CD4-positive, alpha-beta T cell (primary cell): Measurements from ENCODE around the gene LPCAT1. TPM values are rescaled to one million over a fixed set of nuclear protein-coding genes. Genes with fewer than 3 reads are reported as not detected.

Source experiments
- ATAC-seq: fragments of 200-7000 bp; cut with Tn5 transposase; one replicate; pipeline ENCODE4 v1.10.0; 2022; ENCODE audit warnings: mild to moderate bottlenecking; ENCODE audit not compliant: poor library complexity
- CTCF ChIA-PET: fragments of 350-600 bp; sonication (Branson Sonifier 250); formaldehyde crosslinking; loops from one replicate; lab custom pipeline; 2021; ENCODE audit warnings: antibody characterized with exemption, inconsistent platforms; lab: Charles Lee
- POLR2A ChIA-PET: fragments of 350-600 bp; sonication (Branson Sonifier 250); formaldehyde crosslinking; loops from one replicate; lab custom pipeline; 2021; ENCODE audit warnings: antibody characterized with exemption, inconsistent platforms; lab: Charles Lee
- DNase-seq, 14 experiments: peaks; one replicate each; pipeline ENCODE4 v3.0.0-alpha.2; 2013 to 2020; ENCODE audit warnings: mixed read lengths in 2 of 14
- H3K27ac ChIP-seq, 2 donors: one replicate each; pipeline versions ENCODE4 v1.5.1 to v1.7.0; 2013; ENCODE audit warnings: low read length in 2 of 2, low read depth in 1 of 2, mild to moderate bottlenecking in 1 of 2
- H3K27me3 ChIP-seq, 2 experiments: 1 replicate in 1 of 2; 2 replicates in 1 of 2; pipeline versions ENCODE4 v1.6.1 to v1.7.0; 2013; ENCODE audit warnings: low read length in 2 of 2, control low read depth in 1 of 2, mild to moderate bottlenecking in 1 of 2, moderate library complexity in 1 of 2; ENCODE audit not compliant: insufficient read depth in 2 of 2, control insufficient read depth in 1 of 2
- H3K36me3 ChIP-seq: one replicate; pipeline ENCODE4 v1.6.1; 2013; ENCODE audit warnings: low read length, control low read depth; ENCODE audit not compliant: insufficient read depth
- H3K4me1 ChIP-seq: one replicate; pipeline ENCODE4 v1.6.1; 2013; ENCODE audit warnings: low read length, control low read depth; ENCODE audit not compliant: insufficient read depth
- H3K4me3 ChIP-seq: one replicate; pipeline ENCODE4 v1.5.1; 2013; ENCODE audit warnings: mild to moderate bottlenecking, low read length, moderate library complexity
- H3K9me3 ChIP-seq, 2 experiments: 1 replicate in 1 of 2; 2 replicates in 1 of 2; pipeline versions ENCODE4 v1.6.1 to v1.7.0; 2013; ENCODE audit warnings: low read length in 2 of 2, mild to moderate bottlenecking in 2 of 2, control low read depth in 1 of 2, moderate library complexity in 1 of 2; ENCODE audit not compliant: control insufficient read depth in 1 of 2, insufficient read depth in 1 of 2
- H3K27ac Mint-ChIP-seq: one replicate; pipeline ENCODE4 v1.8.0; 2020; ENCODE audit warnings: mixed read lengths
- H3K27me3 Mint-ChIP-seq: one replicate; pipeline ENCODE4 v1.8.0; 2021; ENCODE audit warnings: mixed read lengths
- H3K36me3 Mint-ChIP-seq: one replicate; pipeline ENCODE4 v1.8.0; 2021; ENCODE audit warnings: low read depth, mixed read lengths
- H3K4me1 Mint-ChIP-seq: one replicate; pipeline ENCODE4 v1.8.0; 2021; ENCODE audit warnings: low read depth, mixed read lengths
- H3K4me3 Mint-ChIP-seq: one replicate; pipeline ENCODE4 v1.8.0; 2020; ENCODE audit warnings: mild to moderate bottlenecking, mixed read lengths
- H3K9me3 Mint-ChIP-seq: one replicate; pipeline ENCODE4 v1.8.0; 2020; ENCODE audit warnings: mixed read lengths
- CTCF ChIP-seq: fragments of 200-600 bp; IDR thresholded peaks from one replicate; pipeline ENCODE4 v1.8.0; 2022; ENCODE audit warnings: antibody characterized with exemption, mild to moderate bottlenecking
- intact Hi-C, 2 experiments: fragments of 100-400 bp; cut with DNase I in 1 of 2; cut with micrococcal nuclease in 1 of 2; formaldehyde crosslinking; loops; one replicate each; pipeline versions ENCODE4 v1.15.1 to v1.9.0; 2023 to 2025; cut with DNase I, micrococcal nuclease
- total RNA-seq, 174 experiments: library from RNA in 2 of 174; stranded (reverse) in 2 of 174; gene quantifications; one replicate each; pipeline ENCODE4 v1.2.3 and lab custom pipeline; 2021 to 2026

The LPCAT1 gene
- total RNA-seq, 2 experiments from 2014 or later, result 20.4 to 21.2 TPM

- Histone ChIP-seq H3K36me3 (peaks cover 40% of the 10 kb centered on the region), H3K4me1 (peaks cover 31% of the 10 kb centered on the region), H3K9me3 (no peaks in the 10 kb centered on the region), H3K27me3 (no peaks in the 10 kb centered on the region), H3K27ac (no peak overlapping the region), H3K4me3 (no peak overlapping the region)
- no peaks in the 10 kb centered on the region for H3K27me3 Mint-ChIP-seq
- no peak for TF ChIP-seq CTCF
- H3K9me3 Mint-ChIP-seq, result no peaks in the 10 kb centered on the region
- H3K27ac Mint-ChIP-seq, result no peak overlapping the region
- DNase-seq, result peak in 2 of 14 experiments; percentile 0 to 14
- H3K4me3 Mint-ChIP-seq, result no peak overlapping the region
- ChIA-PET CTCF (no interaction called here), POLR2A (no interaction called here)
- no peak for ATAC-seq
- peaks cover 13% of the 10 kb centered on the region for H3K36me3 Mint-ChIP-seq
- H3K4me1 Mint-ChIP-seq, result no peaks in the 10 kb centered on the region
- intact Hi-C loops, result no loop called here
Measured at GRCh38 chr5:1511048-1511447, 12.7 kb downstream of the LPCAT1 start.

- POLR2A ChIA-PET, result no interaction called here
- no peak overlapping the region for H3K4me3 Mint-ChIP-seq
- H3K36me3 Mint-ChIP-seq, result peaks cover 13% of the 10 kb centered on the region
- DNase-seq (peak in 2 of 14 experiments; percentile 0 to 19), ATAC-seq (no peak)
- H3K4me1 ChIP-seq, result peaks cover 31% of the 10 kb centered on the region
- no peak overlapping the region for H3K27ac ChIP-seq
- no peaks in the 10 kb centered on the region for H3K9me3 Mint-ChIP-seq
- H3K27me3 ChIP-seq, result no peaks in the 10 kb centered on the region
- H3K36me3 ChIP-seq, result peaks cover 37% of the 10 kb centered on the region
- no peak overlapping the region for H3K27ac Mint-ChIP-seq
- intact Hi-C loops, result no loop called here
- CTCF ChIA-PET, result no interaction called here
- no peaks in the 10 kb centered on the region for H3K27me3 Mint-ChIP-seq
- H3K9me3 ChIP-seq, result no peaks in the 10 kb centered on the region
- peaks cover 2% of the 10 kb centered on the region for H3K4me1 Mint-ChIP-seq
- no peak for TF ChIP-seq CTCF
- H3K4me3 ChIP-seq, result no peak overlapping the region
Measured at GRCh38 chr5:1510631-1511030, 13.1 kb downstream of the LPCAT1 start.

GRCh38 chr5:1510151-1510561, 13.6 kb downstream of the LPCAT1 start:
- Mint-ChIP-seq H3K4me1 (peaks cover 5% of the 10 kb centered on the region), H3K36me3 (peaks cover 13% of the 10 kb centered on the region), H3K27me3 (no peaks in the 10 kb centered on the region), H3K9me3 (no peaks in the 10 kb centered on the region), H3K27ac (no peak overlapping the region), H3K4me3 (no peak overlapping the region)
- Histone ChIP-seq H3K9me3 (no peaks in the 10 kb centered on the region), H3K4me1 (peaks cover 29% of the 10 kb centered on the region), H3K27ac (no peak overlapping the region), H3K4me3 (no peak overlapping the region), H3K36me3 (peaks cover 37% of the 10 kb centered on the region), H3K27me3 (no peaks in the 10 kb centered on the region)
- no peak for TF ChIP-seq CTCF
- ChIA-PET POLR2A (no interaction called here), CTCF (no interaction called here)
- ATAC-seq (no peak), DNase-seq (no peak)
- intact Hi-C loops, result no loop called here
